ENCODE results near the gene TATDN2.

TATDN2 gene

DNA sequence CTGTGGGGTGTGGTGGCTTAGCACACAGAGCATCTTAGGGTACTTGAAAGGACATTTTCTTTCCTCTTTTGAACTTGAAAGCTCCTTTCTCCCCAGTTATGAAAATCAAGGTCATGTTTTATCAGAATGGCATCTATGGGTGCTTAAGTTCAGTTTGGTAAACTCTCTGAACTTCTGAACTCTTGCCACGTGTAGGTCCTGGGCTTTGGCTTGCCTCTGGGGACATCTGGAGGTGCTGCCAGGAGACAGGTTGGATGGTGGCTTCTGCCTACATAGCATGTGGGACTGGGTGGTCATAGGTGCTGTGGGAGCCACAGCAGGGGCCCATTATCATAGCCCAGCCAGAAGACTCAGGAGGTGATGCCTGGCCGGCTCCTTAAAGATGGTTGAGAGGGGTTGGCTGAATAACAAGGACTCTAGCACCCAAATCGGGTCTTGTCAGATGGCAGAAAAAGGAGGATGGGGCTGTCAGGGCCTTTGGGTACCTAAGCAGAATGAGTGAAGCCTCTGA is 28.9 kb downstream of the TATDN2 start:
- ATAC-seq: no peak
- TF ChIP-seq ZFP30 (CRISPR knock-in tag; IDR thresholded peaks at IDR 0.05): no peak
- TF ChIP-seq SNAI2 (CRISPR knock-in tag; IDR thresholded peaks at IDR 0.05): no peak
- no peak for TF ChIP-seq ZC3H10 (CRISPR knock-in tag; IDR thresholded peaks at IDR 0.05)
- TF ChIP-seq, protein P1, sequence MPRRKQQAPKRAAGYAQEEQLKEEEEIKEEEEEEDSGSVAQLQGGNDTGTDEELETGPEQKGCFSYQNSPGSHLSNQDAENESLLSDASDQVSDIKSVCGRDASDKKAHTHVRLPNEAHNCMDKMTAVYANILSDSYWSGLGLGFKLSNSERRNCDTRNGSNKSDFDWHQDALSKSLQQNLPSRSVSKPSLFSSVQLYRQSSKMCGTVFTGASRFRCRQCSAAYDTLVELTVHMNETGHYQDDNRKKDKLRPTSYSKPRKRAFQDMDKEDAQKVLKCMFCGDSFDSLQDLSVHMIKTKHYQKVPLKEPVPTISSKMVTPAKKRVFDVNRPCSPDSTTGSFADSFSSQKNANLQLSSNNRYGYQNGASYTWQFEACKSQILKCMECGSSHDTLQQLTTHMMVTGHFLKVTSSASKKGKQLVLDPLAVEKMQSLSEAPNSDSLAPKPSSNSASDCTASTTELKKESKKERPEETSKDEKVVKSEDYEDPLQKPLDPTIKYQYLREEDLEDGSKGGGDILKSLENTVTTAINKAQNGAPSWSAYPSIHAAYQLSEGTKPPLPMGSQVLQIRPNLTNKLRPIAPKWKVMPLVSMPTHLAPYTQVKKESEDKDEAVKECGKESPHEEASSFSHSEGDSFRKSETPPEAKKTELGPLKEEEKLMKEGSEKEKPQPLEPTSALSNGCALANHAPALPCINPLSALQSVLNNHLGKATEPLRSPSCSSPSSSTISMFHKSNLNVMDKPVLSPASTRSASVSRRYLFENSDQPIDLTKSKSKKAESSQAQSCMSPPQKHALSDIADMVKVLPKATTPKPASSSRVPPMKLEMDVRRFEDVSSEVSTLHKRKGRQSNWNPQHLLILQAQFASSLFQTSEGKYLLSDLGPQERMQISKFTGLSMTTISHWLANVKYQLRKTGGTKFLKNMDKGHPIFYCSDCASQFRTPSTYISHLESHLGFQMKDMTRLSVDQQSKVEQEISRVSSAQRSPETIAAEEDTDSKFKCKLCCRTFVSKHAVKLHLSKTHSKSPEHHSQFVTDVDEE (CRISPR knock-in tag; IDR thresholded peaks at IDR 0.05): no peak
- TF ChIP-seq, protein P2, sequence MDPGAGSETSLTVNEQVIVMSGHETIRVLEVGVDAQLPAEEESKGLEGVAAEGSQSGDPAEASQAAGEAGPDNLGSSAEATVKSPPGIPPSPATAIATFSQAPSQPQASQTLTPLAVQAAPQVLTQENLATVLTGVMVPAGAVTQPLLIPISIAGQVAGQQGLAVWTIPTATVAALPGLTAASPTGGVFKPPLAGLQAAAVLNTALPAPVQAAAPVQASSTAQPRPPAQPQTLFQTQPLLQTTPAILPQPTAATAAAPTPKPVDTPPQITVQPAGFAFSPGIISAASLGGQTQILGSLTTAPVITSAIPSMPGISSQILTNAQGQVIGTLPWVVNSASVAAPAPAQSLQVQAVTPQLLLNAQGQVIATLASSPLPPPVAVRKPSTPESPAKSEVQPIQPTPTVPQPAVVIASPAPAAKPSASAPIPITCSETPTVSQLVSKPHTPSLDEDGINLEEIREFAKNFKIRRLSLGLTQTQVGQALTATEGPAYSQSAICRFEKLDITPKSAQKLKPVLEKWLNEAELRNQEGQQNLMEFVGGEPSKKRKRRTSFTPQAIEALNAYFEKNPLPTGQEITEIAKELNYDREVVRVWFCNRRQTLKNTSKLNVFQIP (CRISPR knock-in tag; IDR thresholded peaks at IDR 0.05; ENCODE audit: borderline replicate concordance, low read depth): no peak
- TF ChIP-seq CSDC2 (CRISPR knock-in tag; IDR thresholded peaks at IDR 0.05): no peak
- TF ChIP-seq BACH2 (CRISPR knock-in tag; IDR thresholded peaks at IDR 0.05; ENCODE audit: borderline replicate concordance): no peak
- TF ChIP-seq ZFP3 (CRISPR knock-in tag; IDR thresholded peaks at IDR 0.05): no peak
- TF ChIP-seq PPARA (CRISPR knock-in tag; IDR thresholded peaks at IDR 0.05; ENCODE audit: borderline replicate concordance): no peak
- TF ChIP-seq GLIS3 (CRISPR knock-in tag; IDR thresholded peaks at IDR 0.05): no peak
- no peak for TF ChIP-seq ARNTL (CRISPR knock-in tag; IDR thresholded peaks at IDR 0.05; ENCODE audit: borderline replicate concordance, low read depth)
- no peak for TF ChIP-seq ISL1 (CRISPR knock-in tag; IDR thresholded peaks at IDR 0.05)
- TF ChIP-seq, protein P3, sequence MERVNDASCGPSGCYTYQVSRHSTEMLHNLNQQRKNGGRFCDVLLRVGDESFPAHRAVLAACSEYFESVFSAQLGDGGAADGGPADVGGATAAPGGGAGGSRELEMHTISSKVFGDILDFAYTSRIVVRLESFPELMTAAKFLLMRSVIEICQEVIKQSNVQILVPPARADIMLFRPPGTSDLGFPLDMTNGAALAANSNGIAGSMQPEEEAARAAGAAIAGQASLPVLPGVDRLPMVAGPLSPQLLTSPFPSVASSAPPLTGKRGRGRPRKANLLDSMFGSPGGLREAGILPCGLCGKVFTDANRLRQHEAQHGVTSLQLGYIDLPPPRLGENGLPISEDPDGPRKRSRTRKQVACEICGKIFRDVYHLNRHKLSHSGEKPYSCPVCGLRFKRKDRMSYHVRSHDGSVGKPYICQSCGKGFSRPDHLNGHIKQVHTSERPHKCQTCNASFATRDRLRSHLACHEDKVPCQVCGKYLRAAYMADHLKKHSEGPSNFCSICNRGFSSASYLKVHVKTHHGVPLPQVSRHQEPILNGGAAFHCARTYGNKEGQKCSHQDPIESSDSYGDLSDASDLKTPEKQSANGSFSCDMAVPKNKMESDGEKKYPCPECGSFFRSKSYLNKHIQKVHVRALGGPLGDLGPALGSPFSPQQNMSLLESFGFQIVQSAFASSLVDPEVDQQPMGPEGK (CRISPR knock-in tag; IDR thresholded peaks at IDR 0.05; ENCODE audit: borderline replicate concordance): no peak

DNA sequence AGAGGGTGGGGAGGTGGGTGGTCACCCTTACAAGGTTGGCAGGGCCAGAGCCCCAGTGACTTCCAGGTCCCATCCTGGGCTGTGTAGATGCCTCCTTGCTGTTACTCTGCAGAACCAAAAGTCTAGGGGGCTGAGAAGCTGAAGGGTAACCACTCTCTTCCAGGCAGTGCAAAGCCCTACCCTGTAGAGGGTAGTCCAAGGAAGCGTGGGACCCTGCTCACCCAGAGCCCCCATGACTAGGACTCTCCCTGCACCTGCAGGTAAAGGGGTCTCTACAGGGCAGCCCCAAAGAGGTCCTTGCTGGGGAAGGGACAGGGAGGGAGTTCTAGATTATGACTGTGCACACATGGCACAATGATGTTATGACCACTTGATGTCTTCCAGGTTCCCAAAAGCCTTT is 30.2 kb downstream of the TATDN2 start:
- TF ChIP-seq, protein P4, sequence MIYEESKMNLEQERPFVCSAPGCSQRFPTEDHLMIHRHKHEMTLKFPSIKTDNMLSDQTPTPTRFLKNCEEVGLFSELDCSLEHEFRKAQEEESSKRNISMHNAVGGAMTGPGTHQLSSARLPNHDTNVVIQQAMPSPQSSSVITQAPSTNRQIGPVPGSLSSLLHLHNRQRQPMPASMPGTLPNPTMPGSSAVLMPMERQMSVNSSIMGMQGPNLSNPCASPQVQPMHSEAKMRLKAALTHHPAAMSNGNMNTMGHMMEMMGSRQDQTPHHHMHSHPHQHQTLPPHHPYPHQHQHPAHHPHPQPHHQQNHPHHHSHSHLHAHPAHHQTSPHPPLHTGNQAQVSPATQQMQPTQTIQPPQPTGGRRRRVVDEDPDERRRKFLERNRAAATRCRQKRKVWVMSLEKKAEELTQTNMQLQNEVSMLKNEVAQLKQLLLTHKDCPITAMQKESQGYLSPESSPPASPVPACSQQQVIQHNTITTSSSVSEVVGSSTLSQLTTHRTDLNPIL (CRISPR knock-in tag; IDR thresholded peaks at IDR 0.05; ENCODE audit: low read depth): no peak
- TF ChIP-seq ZFP3 (CRISPR knock-in tag; IDR thresholded peaks at IDR 0.05) (no peak), CSDC2 (CRISPR knock-in tag; IDR thresholded peaks at IDR 0.05) (no peak), ZNF70 (CRISPR knock-in tag; IDR thresholded peaks at IDR 0.05) (no peak), ISL1 (CRISPR knock-in tag; IDR thresholded peaks at IDR 0.05) (no peak), PPARA (CRISPR knock-in tag; IDR thresholded peaks at IDR 0.05; ENCODE audit: borderline replicate concordance) (no peak), ZNF565 (CRISPR knock-in tag; conservative IDR thresholded peaks at IDR 0.05; ENCODE audit: low read depth) (no peak), ZNF8 (CRISPR knock-in tag; IDR thresholded peaks at IDR 0.05) (no peak), BACH2 (CRISPR knock-in tag; IDR thresholded peaks at IDR 0.05; ENCODE audit: borderline replicate concordance) (no peak), ESRRG (CRISPR knock-in tag; IDR thresholded peaks at IDR 0.05) (no peak)
- TF ChIP-seq, protein P1 (CRISPR knock-in tag; IDR thresholded peaks at IDR 0.05): no peak
- ATAC-seq: no peak

Data from SK-N-SH treated with all-trans-retinoic acid at 6 μM for 48 hours (cell line).